ENCODE results near the gene SLC7A1.

The SLC7A1 gene

DNA sequence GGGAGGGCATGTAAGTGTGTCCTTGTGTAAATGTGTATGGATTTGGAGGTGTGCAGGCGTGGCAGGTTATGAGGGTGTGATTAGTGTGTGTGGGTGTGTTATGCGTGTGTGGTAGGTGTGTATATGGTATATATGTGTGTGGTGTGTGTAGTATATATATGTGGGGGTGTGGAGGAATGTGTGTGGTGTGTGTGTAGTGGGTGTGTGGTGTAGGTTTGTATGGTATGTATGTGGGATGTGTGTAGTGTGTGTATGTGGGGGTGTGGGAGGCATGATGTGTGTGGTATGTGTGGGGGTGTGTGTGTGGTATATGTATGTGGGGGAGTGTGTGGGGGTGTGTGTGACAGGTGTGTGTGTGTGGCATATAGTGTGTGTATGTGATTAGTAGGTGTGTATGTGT lies 104.2 kb downstream of the SLC7A1 start:
- TF ChIP-seq POLR2A (IDR thresholded peaks at IDR 0.05; ENCODE audit: extremely low read depth, insufficient read length) (no peak), MAX (IDR thresholded peaks at IDR 0.05; ENCODE audit: low read depth, low read length) (no peak), MYC (IDR thresholded peaks at IDR 0.05; ENCODE audit: low read depth, low read length) (no peak)
- TF ChIP-seq, protein P1, sequence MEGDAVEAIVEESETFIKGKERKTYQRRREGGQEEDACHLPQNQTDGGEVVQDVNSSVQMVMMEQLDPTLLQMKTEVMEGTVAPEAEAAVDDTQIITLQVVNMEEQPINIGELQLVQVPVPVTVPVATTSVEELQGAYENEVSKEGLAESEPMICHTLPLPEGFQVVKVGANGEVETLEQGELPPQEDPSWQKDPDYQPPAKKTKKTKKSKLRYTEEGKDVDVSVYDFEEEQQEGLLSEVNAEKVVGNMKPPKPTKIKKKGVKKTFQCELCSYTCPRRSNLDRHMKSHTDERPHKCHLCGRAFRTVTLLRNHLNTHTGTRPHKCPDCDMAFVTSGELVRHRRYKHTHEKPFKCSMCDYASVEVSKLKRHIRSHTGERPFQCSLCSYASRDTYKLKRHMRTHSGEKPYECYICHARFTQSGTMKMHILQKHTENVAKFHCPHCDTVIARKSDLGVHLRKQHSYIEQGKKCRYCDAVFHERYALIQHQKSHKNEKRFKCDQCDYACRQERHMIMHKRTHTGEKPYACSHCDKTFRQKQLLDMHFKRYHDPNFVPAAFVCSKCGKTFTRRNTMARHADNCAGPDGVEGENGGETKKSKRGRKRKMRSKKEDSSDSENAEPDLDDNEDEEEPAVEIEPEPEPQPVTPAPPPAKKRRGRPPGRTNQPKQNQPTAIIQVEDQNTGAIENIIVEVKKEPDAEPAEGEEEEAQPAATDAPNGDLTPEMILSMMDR (IDR thresholded peaks at IDR 0.05; ENCODE audit: low read depth, low read length): no peak
- no peak for DNase-seq (ENCODE audit: low read depth)
- no peak overlapping the region for H3K4me3 ChIP-seq (ENCODE audit: low read depth, low read length)

- DNase-seq (ENCODE audit: low read depth): no peak
- no peak for TF ChIP-seq MYC (IDR thresholded peaks at IDR 0.05; ENCODE audit: low read depth, low read length)
- no peak for TF ChIP-seq POLR2A (IDR thresholded peaks at IDR 0.05; ENCODE audit: extremely low read depth, insufficient read length)
- TF ChIP-seq, protein P1 (IDR thresholded peaks at IDR 0.05; ENCODE audit: low read depth, low read length): no peak
- H3K4me3 ChIP-seq (ENCODE audit: low read depth, low read length): no peak overlapping the region
These were observed 105.0 kb downstream of the SLC7A1 start for GRCh38 chr13:29490561-29490885.

DNA sequence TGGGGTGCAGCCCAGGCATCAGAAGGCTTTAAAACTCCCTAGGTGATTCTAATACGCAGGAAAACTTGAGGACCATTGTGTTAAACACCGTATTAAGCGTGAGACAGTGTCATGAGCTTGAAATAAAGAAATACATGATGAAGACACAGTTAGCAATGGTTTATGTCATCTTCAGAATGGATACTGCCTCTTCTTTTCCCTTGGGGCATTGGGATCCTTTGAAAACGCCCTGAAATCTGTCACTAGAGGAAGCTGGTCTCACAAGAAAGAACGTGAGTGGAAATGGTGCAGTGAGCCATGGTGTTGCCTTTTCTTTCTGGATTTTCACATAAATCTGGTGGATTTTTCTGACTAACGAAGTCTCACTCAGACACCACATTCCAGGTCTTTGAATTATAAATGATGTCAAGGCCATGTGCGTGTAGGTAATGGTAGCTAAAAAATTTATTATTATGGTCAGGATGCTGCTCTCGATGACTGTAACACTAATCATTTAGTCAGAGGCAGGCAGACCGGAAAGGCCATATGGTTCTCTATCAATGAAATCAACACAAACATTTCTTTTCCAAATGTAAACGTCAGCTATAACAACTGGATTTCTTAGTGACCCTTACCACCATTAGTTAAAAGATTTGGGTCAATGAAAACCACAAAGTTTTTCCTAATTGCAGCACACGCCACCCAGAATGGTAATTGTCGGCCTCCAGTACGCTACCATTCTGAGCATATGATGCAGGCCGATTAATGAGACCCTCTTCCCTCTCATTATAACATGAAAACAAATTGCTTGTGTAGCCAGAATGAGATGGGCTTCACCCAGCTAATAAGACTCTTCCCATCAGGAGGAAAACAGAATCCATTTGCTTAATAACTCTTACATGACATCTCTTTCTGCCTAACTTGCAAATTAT lies 105.6 kb downstream of the SLC7A1 start:
- H3K4me3 ChIP-seq (ENCODE audit: low read depth, low read length): no peak overlapping the region
- DNase-seq (ENCODE audit: low read depth): no peak
- TF ChIP-seq POLR2A (IDR thresholded peaks at IDR 0.05; ENCODE audit: extremely low read depth, insufficient read length) (no peak), MAX (IDR thresholded peaks at IDR 0.05; ENCODE audit: low read depth, low read length) (no peak), MYC (IDR thresholded peaks at IDR 0.05; ENCODE audit: low read depth, low read length) (no peak)
- TF ChIP-seq, protein P1 (IDR thresholded peaks at IDR 0.05; ENCODE audit: low read depth, low read length): no peak

DNA sequence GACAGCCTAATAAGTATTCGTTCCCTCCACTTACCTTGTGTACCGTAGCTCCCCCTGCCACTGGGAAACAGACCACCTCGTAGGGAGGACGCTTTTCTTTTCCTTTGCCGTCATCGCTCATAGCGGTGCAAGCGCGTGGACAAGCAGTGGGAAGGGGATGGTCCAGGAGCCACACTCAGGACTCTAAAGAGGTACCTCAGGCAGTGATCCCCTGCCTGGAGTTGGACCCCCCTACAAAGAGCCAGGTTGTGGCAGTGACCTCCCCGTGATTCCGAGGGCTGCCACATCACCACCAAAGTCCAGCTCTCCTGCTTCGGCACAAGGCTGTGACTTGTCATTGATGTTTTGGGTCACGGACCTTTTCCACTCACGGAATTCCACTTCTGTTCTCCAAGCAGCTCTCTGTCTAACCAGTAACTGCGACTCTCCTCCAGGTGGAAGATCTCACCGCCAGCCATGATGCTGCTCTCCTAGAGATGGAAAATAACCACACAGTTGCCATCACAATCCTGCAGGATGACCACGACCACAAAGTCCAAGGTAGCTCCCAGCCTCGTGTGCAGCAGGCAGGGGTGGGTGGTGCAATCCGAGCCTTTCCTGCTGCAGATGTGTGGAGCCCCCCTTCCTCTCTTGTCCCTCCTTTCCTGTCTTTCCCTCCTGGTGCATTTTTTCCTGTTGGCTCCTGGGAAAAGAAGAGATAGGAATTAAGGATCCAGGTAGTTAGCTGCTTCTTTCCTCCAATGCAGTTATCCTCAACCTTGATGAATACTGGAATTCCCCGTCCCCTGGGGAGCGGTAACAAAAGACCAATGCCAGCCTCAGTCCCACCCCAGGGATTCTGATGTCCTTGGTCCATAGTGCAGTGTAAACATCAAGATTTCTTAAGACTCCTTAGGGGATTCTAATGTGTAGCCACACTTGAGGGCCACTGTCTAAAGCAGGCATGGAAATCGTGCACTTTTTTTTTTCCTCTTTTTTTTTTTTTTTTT lies 107.7 kb downstream of the SLC7A1 start:
- TF ChIP-seq MYC (IDR thresholded peaks at IDR 0.05; ENCODE audit: low read depth, low read length): no peak
- TF ChIP-seq MAX (IDR thresholded peaks at IDR 0.05; ENCODE audit: low read depth, low read length): no peak
- TF ChIP-seq, protein P1 (IDR thresholded peaks at IDR 0.05; ENCODE audit: low read depth, low read length): no peak
- TF ChIP-seq POLR2A (IDR thresholded peaks at IDR 0.05; ENCODE audit: extremely low read depth, insufficient read length): no peak
- no peak overlapping the region for H3K4me3 ChIP-seq (ENCODE audit: low read depth, low read length)
- DNase-seq (ENCODE audit: low read depth): no peak

DNA sequence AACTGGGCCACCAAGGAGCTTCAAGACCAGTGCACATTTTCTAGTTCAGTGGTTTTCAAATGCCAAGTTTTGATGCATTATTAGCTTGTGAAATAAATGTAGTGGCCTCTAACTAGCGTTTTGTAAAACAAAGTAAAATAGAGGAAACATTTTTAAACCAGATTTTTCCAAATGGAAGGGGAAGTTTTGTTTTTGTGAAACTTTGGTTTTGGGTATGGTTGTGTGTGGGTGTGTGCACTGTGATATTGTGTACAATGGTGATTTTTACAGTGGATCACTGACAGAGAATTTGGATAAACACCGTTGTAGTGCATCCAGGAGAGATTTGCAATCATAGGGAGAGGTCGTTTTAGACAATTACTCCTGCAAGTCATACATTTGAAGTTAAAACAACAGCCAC lies 108.9 kb downstream of the SLC7A1 start:
- no peak for DNase-seq (ENCODE audit: low read depth)
- TF ChIP-seq POLR2A (IDR thresholded peaks at IDR 0.05; ENCODE audit: extremely low read depth, insufficient read length): no peak
- TF ChIP-seq, protein P1 (IDR thresholded peaks at IDR 0.05; ENCODE audit: low read depth, low read length): no peak
- no peak for TF ChIP-seq MAX (IDR thresholded peaks at IDR 0.05; ENCODE audit: low read depth, low read length)
- no peak for TF ChIP-seq MYC (IDR thresholded peaks at IDR 0.05; ENCODE audit: low read depth, low read length)
- no peak overlapping the region for H3K4me3 ChIP-seq (ENCODE audit: low read depth, low read length)

All from NB4 (cell line).